ENCODE data around the gene E2F8. TPM values are rescaled to one million over a fixed set of nuclear protein-coding genes. Genes with fewer than 3 reads are reported as not detected.

E2F8 gene
- total and polyA plus RNA-seq, 11 donors, result 0.84 to 6.6 (median 3.3) TPM

DNA sequence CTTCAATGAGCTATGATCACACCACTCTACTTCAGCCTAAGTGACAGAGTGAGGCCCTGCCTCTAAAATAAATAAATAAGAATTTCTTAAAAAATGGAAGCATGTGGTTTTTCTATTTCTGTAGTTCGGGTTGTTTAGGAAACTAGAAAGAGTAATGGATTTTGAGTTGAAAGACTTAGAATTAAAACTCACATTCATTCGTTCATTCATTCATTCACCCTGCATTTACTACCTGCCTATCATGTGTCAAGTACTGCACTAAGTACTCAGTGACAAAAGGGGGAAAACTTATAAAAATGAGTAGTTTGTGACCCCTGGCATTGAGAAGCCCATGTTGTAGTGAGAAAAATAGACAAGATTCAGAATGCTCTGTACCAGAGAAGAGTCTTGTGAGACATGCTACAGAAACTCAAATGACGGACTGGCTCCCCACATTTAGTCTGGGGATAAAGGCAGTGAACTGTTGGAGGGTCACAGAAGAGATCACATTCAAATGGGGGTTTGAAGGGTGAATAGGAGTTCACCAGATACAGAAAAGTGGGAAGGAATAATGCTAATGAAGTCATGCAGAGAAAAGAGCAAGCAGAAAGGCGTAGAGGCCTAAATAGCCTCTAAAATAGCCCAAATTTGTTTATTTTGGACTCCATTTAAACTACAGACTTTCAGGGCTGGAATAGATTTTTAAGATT lies 46.0 kb downstream of the E2F8 start:
- Histone ChIP-seq H3K9me3 (no peaks in the 10 kb centered on the region), H3K36me3 (peaks cover 0 to 31% (median 9%) of the 10 kb centered on the region in 9 donors), H3K27me3 (no peaks in the 10 kb centered on the region), H3K4me1 (peaks cover 0 to 60% (median 6%) of the 10 kb centered on the region in 12 donors), H3K27ac (peak overlapping the region in 10 of 12 donors; percentile 28 to 96 (median 90)), H3K4me3 (no peak overlapping the region)
- DNase-seq (no peak), ATAC-seq (no peak)
- intact Hi-C loops (cut with DNase I), result loop anchor here in 2 of 10 donors (5.0 kb wide), 2 partner anchors 43 to 48 kb away; partner anchors contain the start of gene E2F8 (in 1 of the 2)
- TF ChIP-seq, protein P1, sequence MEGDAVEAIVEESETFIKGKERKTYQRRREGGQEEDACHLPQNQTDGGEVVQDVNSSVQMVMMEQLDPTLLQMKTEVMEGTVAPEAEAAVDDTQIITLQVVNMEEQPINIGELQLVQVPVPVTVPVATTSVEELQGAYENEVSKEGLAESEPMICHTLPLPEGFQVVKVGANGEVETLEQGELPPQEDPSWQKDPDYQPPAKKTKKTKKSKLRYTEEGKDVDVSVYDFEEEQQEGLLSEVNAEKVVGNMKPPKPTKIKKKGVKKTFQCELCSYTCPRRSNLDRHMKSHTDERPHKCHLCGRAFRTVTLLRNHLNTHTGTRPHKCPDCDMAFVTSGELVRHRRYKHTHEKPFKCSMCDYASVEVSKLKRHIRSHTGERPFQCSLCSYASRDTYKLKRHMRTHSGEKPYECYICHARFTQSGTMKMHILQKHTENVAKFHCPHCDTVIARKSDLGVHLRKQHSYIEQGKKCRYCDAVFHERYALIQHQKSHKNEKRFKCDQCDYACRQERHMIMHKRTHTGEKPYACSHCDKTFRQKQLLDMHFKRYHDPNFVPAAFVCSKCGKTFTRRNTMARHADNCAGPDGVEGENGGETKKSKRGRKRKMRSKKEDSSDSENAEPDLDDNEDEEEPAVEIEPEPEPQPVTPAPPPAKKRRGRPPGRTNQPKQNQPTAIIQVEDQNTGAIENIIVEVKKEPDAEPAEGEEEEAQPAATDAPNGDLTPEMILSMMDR (IDR thresholded peaks at IDR 0.05), result no peak
- TF ChIP-seq POLR2A (IDR thresholded peaks at IDR 0.05), result no peak
- 75 to 83% (median 78%) methylated on average over 4 of the region's 4 CpGs for whole genome bisulfite sequencing, 4 donors

DNA sequence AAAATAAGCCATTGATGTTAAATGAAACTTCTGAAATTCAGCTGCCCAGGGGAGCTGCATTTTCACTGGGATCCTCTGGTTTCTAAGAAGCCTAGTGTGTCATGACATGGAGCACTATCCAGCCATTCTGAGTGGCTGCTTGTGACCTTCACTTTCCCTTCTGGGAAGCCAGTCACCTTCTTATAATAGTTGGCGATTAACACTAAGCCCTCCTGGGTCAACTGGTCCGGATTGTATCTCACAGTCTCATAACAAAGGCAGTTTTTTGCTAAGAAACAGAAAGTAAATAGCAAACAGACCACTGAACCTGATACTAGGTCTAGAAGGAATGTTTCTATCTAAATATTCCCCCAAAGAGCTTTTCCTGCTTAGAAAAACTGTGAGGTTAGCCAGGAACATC lies 46.8 kb downstream of the E2F8 start:
- Histone ChIP-seq H3K4me3 (no peak overlapping the region), H3K27ac (peak overlapping the region; percentile 16 to 96 (median 84)), H3K27me3 (no peaks in the 10 kb centered on the region), H3K4me1 (peaks cover 0 to 63% (median 6%) of the 10 kb centered on the region in 12 donors), H3K9me3 (no peaks in the 10 kb centered on the region), H3K36me3 (peaks cover 0 to 40% (median 14%) of the 10 kb centered on the region in 9 donors)
- ATAC-seq (peak in 1 of 4 donors; percentile 23), DNase-seq (no peak)
- 38 to 60% (median 46%) methylated on average over 2 of the region's 2 CpGs for whole genome bisulfite sequencing, 4 donors
- intact Hi-C loops (cut with DNase I), result loop anchor here in 1 of 10 donors (5.0 kb wide), 1 partner anchor 48 kb away; the partner anchor contains the start of gene E2F8
- TF ChIP-seq, protein P1 (IDR thresholded peaks at IDR 0.05), result no peak
- no peak for TF ChIP-seq POLR2A (IDR thresholded peaks at IDR 0.05)

DNA sequence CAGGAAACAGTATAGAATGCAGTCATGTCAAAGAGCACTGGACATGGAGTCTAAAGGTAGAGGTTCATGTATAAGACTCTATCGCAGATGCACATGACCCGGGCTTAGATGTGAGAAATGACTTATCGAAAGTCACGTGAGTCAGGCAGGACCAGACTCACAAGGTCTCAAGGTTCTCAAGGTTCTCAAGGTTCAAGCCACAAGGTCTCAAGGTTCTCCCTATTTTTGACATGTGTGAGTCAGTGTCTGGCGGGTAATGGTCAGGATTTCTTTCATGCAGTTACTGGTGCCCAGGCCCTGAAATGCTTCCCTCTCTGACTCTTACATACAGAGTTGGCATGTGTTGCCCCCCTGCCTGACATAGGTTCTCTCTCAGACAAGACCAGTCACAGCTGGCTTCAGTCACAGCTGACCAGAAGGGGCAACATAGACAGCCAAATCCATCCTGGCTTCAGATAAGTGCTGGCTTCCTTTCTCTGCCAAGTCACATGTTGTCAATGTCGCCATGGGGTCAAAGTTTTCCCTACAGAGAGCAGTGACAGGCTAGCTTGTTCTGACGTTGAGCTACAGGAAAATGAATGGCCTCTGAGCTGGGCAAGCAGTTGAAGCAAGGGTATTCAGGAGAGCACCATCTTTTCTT lies 49.1 kb downstream of the E2F8 start:
- Histone ChIP-seq H3K36me3 (peaks cover 0 to 61% (median 33%) of the 10 kb centered on the region in 9 donors), H3K4me3 (no peak overlapping the region), H3K27ac (peak overlapping the region in 11 of 12 donors; percentile 26 to 96 (median 82)), H3K27me3 (no peaks in the 10 kb centered on the region), H3K4me1 (peaks cover 0 to 80% (median 6%) of the 10 kb centered on the region in 12 donors), H3K9me3 (no peaks in the 10 kb centered on the region)
- no peak for TF ChIP-seq POLR2A (IDR thresholded peaks at IDR 0.05)
- TF ChIP-seq, protein P1 (IDR thresholded peaks at IDR 0.05), result peak in 3 of 12 donors; percentile 10 to 22 (median 22)
- ATAC-seq, result peak; percentile 68 to 85 (median 84)
- 40 to 57% (median 45%) methylated on average over 7 of the region's 7 CpGs for WGBS, 4 donors
- intact Hi-C loops (cut with DNase I), result loop anchor here in 1 of 10 donors (5.0 kb wide), 1 partner anchor 51 kb away; the partner anchor contains the start of gene E2F8
- peak in 4 of 5 donors; percentile 61 to 77 (median 67) for DNase-seq

DNA sequence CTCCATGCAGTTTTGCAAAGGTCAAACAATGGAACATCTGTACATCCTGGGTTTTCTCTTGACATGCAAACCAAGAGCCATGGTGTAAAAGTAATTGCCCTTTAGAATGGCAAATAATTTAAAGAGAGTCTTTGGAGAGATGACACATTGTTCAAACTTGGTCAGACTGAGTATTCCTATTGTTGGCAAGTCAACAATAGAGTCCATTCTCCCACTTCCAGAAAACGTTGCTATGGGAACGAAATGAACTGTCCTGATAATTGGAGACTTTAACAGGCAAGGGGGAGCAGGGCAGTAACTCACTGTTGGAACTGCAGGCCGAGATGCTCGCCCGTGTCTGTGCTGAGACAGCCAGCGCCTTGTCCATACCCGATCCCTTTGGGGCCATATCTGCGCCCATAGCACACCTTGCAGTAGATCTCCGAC lies 52.9 kb downstream of the E2F8 start:
- 63 to 79% (median 76%) methylated on average over 4 to 9 of the region's 9 CpGs for WGBS, 4 donors
- no peak for DNase-seq
- TF ChIP-seq, protein P1 (IDR thresholded peaks at IDR 0.05), result no peak
- no peak for TF ChIP-seq POLR2A (IDR thresholded peaks at IDR 0.05)
- H3K27me3 ChIP-seq, result no peaks in the 10 kb centered on the region
- no peaks in the 10 kb centered on the region for H3K9me3 ChIP-seq
- intact Hi-C loops (cut with DNase I), result no loop called here
- no peak for ATAC-seq
- H3K4me3 ChIP-seq, result no peak overlapping the region
- peaks cover 0 to 94% (median 62%) of the 10 kb centered on the region in 9 donors for H3K36me3 ChIP-seq
- H3K4me1 ChIP-seq, result peaks cover 0 to 61% (median 3%) of the 10 kb centered on the region in 12 donors
- H3K27ac ChIP-seq, result peak overlapping the region in 5 of 12 donors; percentile 2 to 25 (median 16)

Data from heart left ventricle (tissue), 16 donors.